ENCODE measurements around the gene GLG1.

The GLG1 gene

DNA sequence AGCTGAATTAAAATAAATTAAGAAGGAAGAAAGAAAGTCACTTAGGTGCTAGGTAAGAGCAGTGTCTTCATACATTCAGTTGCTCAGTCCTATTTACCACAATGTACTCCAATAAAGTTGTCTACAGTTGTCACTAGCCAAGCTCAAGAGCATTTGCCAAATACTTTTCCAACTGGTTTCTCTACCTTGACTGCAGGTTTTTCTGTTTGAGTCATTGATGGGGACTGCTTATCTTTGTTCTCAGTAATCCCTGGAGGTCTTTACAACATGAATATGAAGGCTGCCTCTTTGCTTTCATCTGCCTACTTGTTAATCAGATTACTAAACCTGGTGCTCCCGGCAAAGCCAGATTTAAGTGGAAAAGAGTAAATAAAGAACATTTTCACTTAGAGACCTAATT, 121.0 kb downstream of the GLG1 start:
- ATAC-seq: no peak

DNA sequence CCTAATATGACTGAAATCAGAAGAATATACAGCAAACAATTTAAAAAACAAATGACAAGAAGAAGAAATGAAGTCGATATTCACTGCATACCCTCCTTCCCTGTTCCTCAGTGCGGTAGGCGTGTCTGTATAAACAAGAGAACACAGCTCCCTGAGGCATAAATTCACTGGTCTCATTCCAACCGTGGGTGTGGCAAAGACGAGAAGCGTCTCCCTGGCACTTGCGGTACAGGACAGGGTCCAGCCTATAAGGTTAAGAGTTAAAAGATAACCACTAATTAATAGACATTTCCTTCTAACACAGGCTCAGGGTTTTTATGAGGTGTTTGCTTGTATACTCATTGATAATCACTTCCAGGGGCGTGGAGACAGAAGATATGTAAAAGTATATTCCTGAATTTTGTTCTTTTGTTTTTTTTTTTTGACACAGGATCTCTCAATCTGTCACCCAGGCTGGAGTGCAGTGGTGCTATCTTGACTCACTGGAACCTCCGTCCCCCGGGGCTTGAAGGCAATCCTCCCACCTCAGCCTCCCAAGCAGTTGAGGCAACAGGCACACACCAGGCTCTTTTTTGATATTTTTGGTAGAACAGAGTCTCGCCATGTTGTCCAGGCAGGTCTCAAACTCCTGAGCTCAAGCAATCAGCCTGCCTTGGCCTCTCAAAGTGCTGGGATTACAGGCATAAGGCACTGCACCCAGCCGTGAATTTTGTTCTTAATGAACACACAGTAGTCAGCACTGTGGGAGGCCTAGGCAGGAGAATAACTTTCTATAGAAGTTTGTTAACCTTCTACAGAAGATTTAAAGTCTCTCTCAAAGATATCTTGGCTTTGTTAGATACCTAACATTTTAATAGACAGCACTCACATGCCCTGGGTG, 126.5 kb downstream of the GLG1 start:
- peak; percentile 27; the same call in 1 of the 3 replicates for ATAC-seq
- TF ChIP-seq ZNF565 (CRISPR knock-in tag; conservative IDR thresholded peaks at IDR 0.05; ENCODE audit: low read depth) (no peak), ZNF70 (CRISPR knock-in tag; IDR thresholded peaks at IDR 0.05) (no peak), CSDC2 (CRISPR knock-in tag; IDR thresholded peaks at IDR 0.05) (no peak), TCF4 (CRISPR knock-in tag; IDR thresholded peaks at IDR 0.05; ENCODE audit: borderline replicate concordance) (no peak), PATZ1 (CRISPR knock-in tag; IDR thresholded peaks at IDR 0.05; ENCODE audit: borderline replicate concordance) (no peak), SNAI2 (CRISPR knock-in tag; IDR thresholded peaks at IDR 0.05) (no peak), ZFP30 (CRISPR knock-in tag; IDR thresholded peaks at IDR 0.05) (no peak), ZC3H10 (CRISPR knock-in tag; IDR thresholded peaks at IDR 0.05) (no peak), ARNTL (CRISPR knock-in tag; IDR thresholded peaks at IDR 0.05; ENCODE audit: borderline replicate concordance, low read depth) (no peak), OSR1 (CRISPR knock-in tag; IDR thresholded peaks at IDR 0.05) (no peak), PPARA (CRISPR knock-in tag; IDR thresholded peaks at IDR 0.05; ENCODE audit: borderline replicate concordance) (no peak), POU6F1 (CRISPR knock-in tag; IDR thresholded peaks at IDR 0.05; ENCODE audit: borderline replicate concordance, low read depth) (no peak), RARB (CRISPR knock-in tag; IDR thresholded peaks at IDR 0.05) (no peak), ZFP3 (CRISPR knock-in tag; IDR thresholded peaks at IDR 0.05) (no peak), TOX (CRISPR knock-in tag; IDR thresholded peaks at IDR 0.05; ENCODE audit: borderline replicate concordance) (no peak), BACH2 (CRISPR knock-in tag; IDR thresholded peaks at IDR 0.05; ENCODE audit: borderline replicate concordance) (no peak), ISL1 (CRISPR knock-in tag; IDR thresholded peaks at IDR 0.05) (no peak), ESRRG (CRISPR knock-in tag; IDR thresholded peaks at IDR 0.05) (no peak)
- TF ChIP-seq, protein P1, sequence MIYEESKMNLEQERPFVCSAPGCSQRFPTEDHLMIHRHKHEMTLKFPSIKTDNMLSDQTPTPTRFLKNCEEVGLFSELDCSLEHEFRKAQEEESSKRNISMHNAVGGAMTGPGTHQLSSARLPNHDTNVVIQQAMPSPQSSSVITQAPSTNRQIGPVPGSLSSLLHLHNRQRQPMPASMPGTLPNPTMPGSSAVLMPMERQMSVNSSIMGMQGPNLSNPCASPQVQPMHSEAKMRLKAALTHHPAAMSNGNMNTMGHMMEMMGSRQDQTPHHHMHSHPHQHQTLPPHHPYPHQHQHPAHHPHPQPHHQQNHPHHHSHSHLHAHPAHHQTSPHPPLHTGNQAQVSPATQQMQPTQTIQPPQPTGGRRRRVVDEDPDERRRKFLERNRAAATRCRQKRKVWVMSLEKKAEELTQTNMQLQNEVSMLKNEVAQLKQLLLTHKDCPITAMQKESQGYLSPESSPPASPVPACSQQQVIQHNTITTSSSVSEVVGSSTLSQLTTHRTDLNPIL (CRISPR knock-in tag; IDR thresholded peaks at IDR 0.05; ENCODE audit: low read depth): no peak

More for the DNA sequence above, 121.0 kb downstream of the GLG1 start:
- TF ChIP-seq ZFP30 (CRISPR knock-in tag; IDR thresholded peaks at IDR 0.05): no peak
- TF ChIP-seq ZNF8 (CRISPR knock-in tag; IDR thresholded peaks at IDR 0.05): no peak
- TF ChIP-seq ESRRG (CRISPR knock-in tag; IDR thresholded peaks at IDR 0.05): no peak
- TF ChIP-seq PATZ1 (CRISPR knock-in tag; IDR thresholded peaks at IDR 0.05; ENCODE audit: borderline replicate concordance): no peak
- no peak for TF ChIP-seq RARB (CRISPR knock-in tag; IDR thresholded peaks at IDR 0.05)

GRCh38 chr16:74477226-74477625, 129.7 kb downstream of the GLG1 start:
- no peak for ATAC-seq
- TF ChIP-seq OSR1 (CRISPR knock-in tag; IDR thresholded peaks at IDR 0.05) (no peak), ARNTL (CRISPR knock-in tag; IDR thresholded peaks at IDR 0.05; ENCODE audit: borderline replicate concordance, low read depth) (no peak), CSDC2 (CRISPR knock-in tag; IDR thresholded peaks at IDR 0.05) (no peak), TCF4 (CRISPR knock-in tag; IDR thresholded peaks at IDR 0.05; ENCODE audit: borderline replicate concordance) (no peak), ISL1 (CRISPR knock-in tag; IDR thresholded peaks at IDR 0.05) (no peak), ZNF8 (CRISPR knock-in tag; IDR thresholded peaks at IDR 0.05) (no peak), ZFP3 (CRISPR knock-in tag; IDR thresholded peaks at IDR 0.05) (no peak), SNAI2 (CRISPR knock-in tag; IDR thresholded peaks at IDR 0.05) (no peak), ESRRG (CRISPR knock-in tag; IDR thresholded peaks at IDR 0.05) (no peak), ZFP30 (CRISPR knock-in tag; IDR thresholded peaks at IDR 0.05) (no peak), TOX (CRISPR knock-in tag; IDR thresholded peaks at IDR 0.05; ENCODE audit: borderline replicate concordance) (no peak), ZNF70 (CRISPR knock-in tag; IDR thresholded peaks at IDR 0.05) (no peak), GLIS3 (CRISPR knock-in tag; IDR thresholded peaks at IDR 0.05) (no peak)
- TF ChIP-seq, protein P1 (CRISPR knock-in tag; IDR thresholded peaks at IDR 0.05; ENCODE audit: low read depth): no peak

Data from SK-N-SH treated with all-trans-retinoic acid at 6 μM for 48 hours (cell line).